Natural killer cell treated with Interleukin-12 subunit alpha and Interleukin-12 subunit beta and Interleukin-15 and Interleukin-18, amount 100 ng/mL, for 72 hours (primary cell): ENCODE measurements around the gene NPIPB9. TPM values are rescaled to one million over a fixed set of nuclear protein-coding genes. Genes with fewer than 3 reads are reported as not detected.
"Not testable (repeated sequence)": the region's sequence is repeated elsewhere in the genome, so short reads cannot be mapped to it uniquely, and the experiment has no call there.

Experiments
- ATAC-seq, 2 donors: fragments of 150-1000 bp; cut with Tn5 transposase in 1 of 2; sonication (Bioruptor Pico), chemical (Tn5 transposase) in 1 of 2; 2 replicates each; pipeline ENCODE4 v1.10.0; 2021
- DNase-seq: peaks from one replicate; pipeline ENCODE4 v3.0.0; 2022; ENCODE audit warnings: low spot score
- H3K27ac Mint-ChIP-seq, 2 donors: 1 replicate in 1 of 2; 2 replicates in 1 of 2; pipeline ENCODE4 v1.8.0; 2022; ENCODE audit warnings: mixed read lengths in 2 of 2, mild to moderate bottlenecking in 1 of 2, moderate library complexity in 1 of 2
- H3K27me3 Mint-ChIP-seq, 2 donors: 1 replicate in 1 of 2; 2 replicates in 1 of 2; pipeline ENCODE4 v1.8.0; 2022; ENCODE audit warnings: mixed read lengths in 2 of 2
- H3K36me3 Mint-ChIP-seq: one replicate; pipeline ENCODE4 v1.8.0; 2022; ENCODE audit warnings: mixed read lengths
- H3K4me1 Mint-ChIP-seq, 2 donors: 1 replicate in 1 of 2; 2 replicates in 1 of 2; pipeline ENCODE4 v1.8.0; 2022; ENCODE audit warnings: low read depth in 2 of 2, mixed read lengths in 2 of 2, mild to moderate bottlenecking in 1 of 2
- H3K4me3 Mint-ChIP-seq: one replicate; pipeline ENCODE4 v1.8.0; 2022; ENCODE audit warnings: mixed read lengths
- H3K9me3 Mint-ChIP-seq: 2 replicates; pipeline ENCODE4 v1.8.0; 2022; ENCODE audit warnings: mixed read lengths
- total RNA-seq, 2 donors: library from RNA; stranded (reverse); gene quantifications; one replicate each; pipeline ENCODE4 v1.2.3, GENCODE V29; 2022

Gene NPIPB9
- total RNA-seq, 2 donors from 2014 or later: 4.9 to 7.8 TPM

- H3K36me3 Mint-ChIP-seq, DNase-seq, H3K4me3 Mint-ChIP-seq, H3K4me1 Mint-ChIP-seq, H3K9me3 Mint-ChIP-seq, H3K27ac Mint-ChIP-seq, ATAC-seq, H3K27me3 Mint-ChIP-seq: not testable (repeated sequence)
Observed at GRCh38 chr16:28782357-28782756, 30.8 kb downstream of the NPIPB9 start.

GRCh38 chr16:28802235-28803019 is 50.8 kb downstream of the NPIPB9 start:
- H3K27me3 Mint-ChIP-seq, H3K9me3 Mint-ChIP-seq, DNase-seq, H3K4me1 Mint-ChIP-seq, H3K36me3 Mint-ChIP-seq, H3K27ac Mint-ChIP-seq: not testable (repeated sequence)
- ATAC-seq: peak; percentile 85 to 86
- peak overlapping the region; percentile 63 for H3K4me3 Mint-ChIP-seq

- DNase-seq, H3K4me1 Mint-ChIP-seq, H3K4me3 Mint-ChIP-seq, H3K27me3 Mint-ChIP-seq, H3K9me3 Mint-ChIP-seq, H3K36me3 Mint-ChIP-seq, ATAC-seq, H3K27ac Mint-ChIP-seq: not testable (repeated sequence)
Observed at GRCh38 chr16:28807445-28808120, 56.0 kb downstream of the NPIPB9 start.

- no peak for DNase-seq
- peaks cover 15% of the 10 kb centered on the region for H3K36me3 Mint-ChIP-seq
- H3K4me3 Mint-ChIP-seq: no peak overlapping the region
- no peak for ATAC-seq
- H3K4me1 Mint-ChIP-seq: peaks cover 22 to 25% of the 10 kb centered on the region in 2 donors
- H3K27me3 Mint-ChIP-seq: no peaks in the 10 kb centered on the region
- peak overlapping the region in 1 of 2 donors; percentile 85 for H3K27ac Mint-ChIP-seq
- no peaks in the 10 kb centered on the region for H3K9me3 Mint-ChIP-seq
Observed at GRCh38 chr16:28820016-28820415, 68.4 kb downstream of the NPIPB9 start.

GRCh38 chr16:28820546-28820945 is 69.0 kb downstream of the NPIPB9 start:
- H3K4me3 Mint-ChIP-seq: peak overlapping the region; percentile 92

GRCh38 chr16:28821874-28822519 is 70.4 kb downstream of the NPIPB9 start:
- Mint-ChIP-seq H3K36me3 (peaks cover 30% of the 10 kb centered on the region), H3K9me3 (no peaks in the 10 kb centered on the region)

More at GRCh38 chr16:28820546-28820945, 69.0 kb downstream of the NPIPB9 start:
- H3K9me3 Mint-ChIP-seq, ATAC-seq, H3K27me3 Mint-ChIP-seq, DNase-seq: not testable (repeated sequence)
- Mint-ChIP-seq H3K36me3 (peaks cover 20% of the 10 kb centered on the region), H3K27ac (peak overlapping the region; percentile 54 to 85), H3K4me1 (peaks cover 28 to 30% of the 10 kb centered on the region in 2 donors)

More at GRCh38 chr16:28821874-28822519, 70.4 kb downstream of the NPIPB9 start:
- H3K4me1 Mint-ChIP-seq: peaks cover 34 to 42% of the 10 kb centered on the region in 2 donors
- H3K27me3 Mint-ChIP-seq: no peaks in the 10 kb centered on the region
- ATAC-seq: no peak
- H3K4me3 Mint-ChIP-seq: peak overlapping the region; percentile 92
- peak overlapping the region; percentile 85 to 90 for H3K27ac Mint-ChIP-seq
- no peak for DNase-seq

Other genes starting within 250 kb of the NPIPB9 start
- 1 to 10 TPM in 1 of 2 donors, under 1 TPM in 1; 0.70 to 4.4 TPM for gene IL27, start 245.0 kb upstream of the NPIPB9 start, total RNA-seq
- gene NUPR1, start 212.8 kb upstream of the NPIPB9 start, total RNA-seq: not detected
- 10 to 100 TPM; 24.0 to 35.8 TPM for gene SGF29, start 197.9 kb upstream of the NPIPB9 start, total RNA-seq
- under 1 TPM in 1 of 2 donors, not detected in 1; 0.61 TPM for gene SULT1A2, start 154.7 kb upstream of the NPIPB9 start, total RNA-seq
- gene SULT1A1, start 141.7 kb upstream of the NPIPB9 start, total RNA-seq: 1 to 10 TPM; 4.4 to 7.8 TPM
- under 1 TPM in 1 of 2 donors, not detected in 1; 0.31 TPM for gene NPIPB8, start 113.7 kb upstream of the NPIPB9 start, total RNA-seq
- 100 to 1,000 TPM; 475 to 520 TPM for gene EIF3C, start 40.3 kb upstream of the NPIPB9 start, total RNA-seq
- 100 to 1,000 TPM; 263 to 336 TPM for gene ATXN2L, start 71.2 kb downstream of the NPIPB9 start, total RNA-seq
- gene TUFM, start 94.6 kb downstream of the NPIPB9 start, total RNA-seq: 100 to 1,000 TPM; 183 to 358 TPM
- 10 to 100 TPM; 41.6 to 82.8 TPM for gene SH2B1, start 112.1 kb downstream of the NPIPB9 start, total RNA-seq
- 1 to 10 TPM; 1.4 to 5.0 TPM for gene ATP2A1, start 126.7 kb downstream of the NPIPB9 start, total RNA-seq
- 10 to 100 TPM; 38.4 to 42.5 TPM for gene RABEP2, start 173.5 kb downstream of the NPIPB9 start, total RNA-seq
- 1 to 10 TPM in 1 of 2 donors, not detected in 1; 1.7 TPM for gene CD19, start 180.2 kb downstream of the NPIPB9 start, total RNA-seq
- gene NFATC2IP, start 199.2 kb downstream of the NPIPB9 start, total RNA-seq: 100 to 1,000 TPM in 1 of 2 donors, 10 to 100 TPM in 1; 95.4 to 153 TPM
- gene SPNS1, start 223.0 kb downstream of the NPIPB9 start, total RNA-seq: 10 to 100 TPM; 30.1 to 41.3 TPM
- gene LAT, start 233.3 kb downstream of the NPIPB9 start, total RNA-seq: 100 to 1,000 TPM in 1 of 2 donors, 10 to 100 TPM in 1; 56.3 to 108 TPM